Glomerular visceral epithelial cell (primary cell): ENCODE data around the gene WIZ.
"Not testable (repeated sequence)": the region's sequence is repeated elsewhere in the genome, so short reads cannot be mapped to it uniquely, and the experiment has no call there.

Experiments
- DNase-seq: peaks from one replicate; pipeline ENCODE4 v3.0.0-alpha.2; 2016; ENCODE audit errors: extremely low spot score

WIZ gene

GRCh38 chr19:15428956-15429824, 20.6 kb downstream of the WIZ start:
- no peak for DNase-seq

DNA sequence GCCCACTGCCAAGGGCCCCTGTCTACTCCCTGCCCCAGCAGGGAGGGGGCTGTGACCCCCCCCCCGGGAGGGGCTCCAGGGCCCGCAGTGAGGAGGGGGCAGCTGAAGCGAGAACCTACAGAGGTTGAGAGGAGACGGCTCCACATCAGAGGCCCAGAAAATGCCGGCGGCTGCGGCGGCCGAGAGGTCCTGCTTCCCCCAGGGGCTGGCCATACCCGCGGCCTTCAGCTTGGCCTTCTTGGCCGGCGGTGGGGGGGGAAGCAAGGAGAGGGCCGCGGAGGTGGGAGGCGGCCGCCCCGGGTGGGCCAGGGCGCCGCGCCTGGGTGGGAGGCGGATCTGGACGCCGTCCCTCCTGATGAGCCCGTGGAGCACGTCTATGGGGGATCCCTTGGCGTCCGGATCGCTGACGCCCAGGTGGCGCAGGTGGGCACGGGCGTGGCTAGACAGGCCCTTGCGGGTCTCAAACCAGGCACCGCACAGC, 21.7 kb downstream of the WIZ start:
- DNase-seq, result no peak

- DNase-seq, result no peak
Measured at GRCh38 chr19:15427350-15427700, 22.4 kb downstream of the WIZ start.

DNA sequence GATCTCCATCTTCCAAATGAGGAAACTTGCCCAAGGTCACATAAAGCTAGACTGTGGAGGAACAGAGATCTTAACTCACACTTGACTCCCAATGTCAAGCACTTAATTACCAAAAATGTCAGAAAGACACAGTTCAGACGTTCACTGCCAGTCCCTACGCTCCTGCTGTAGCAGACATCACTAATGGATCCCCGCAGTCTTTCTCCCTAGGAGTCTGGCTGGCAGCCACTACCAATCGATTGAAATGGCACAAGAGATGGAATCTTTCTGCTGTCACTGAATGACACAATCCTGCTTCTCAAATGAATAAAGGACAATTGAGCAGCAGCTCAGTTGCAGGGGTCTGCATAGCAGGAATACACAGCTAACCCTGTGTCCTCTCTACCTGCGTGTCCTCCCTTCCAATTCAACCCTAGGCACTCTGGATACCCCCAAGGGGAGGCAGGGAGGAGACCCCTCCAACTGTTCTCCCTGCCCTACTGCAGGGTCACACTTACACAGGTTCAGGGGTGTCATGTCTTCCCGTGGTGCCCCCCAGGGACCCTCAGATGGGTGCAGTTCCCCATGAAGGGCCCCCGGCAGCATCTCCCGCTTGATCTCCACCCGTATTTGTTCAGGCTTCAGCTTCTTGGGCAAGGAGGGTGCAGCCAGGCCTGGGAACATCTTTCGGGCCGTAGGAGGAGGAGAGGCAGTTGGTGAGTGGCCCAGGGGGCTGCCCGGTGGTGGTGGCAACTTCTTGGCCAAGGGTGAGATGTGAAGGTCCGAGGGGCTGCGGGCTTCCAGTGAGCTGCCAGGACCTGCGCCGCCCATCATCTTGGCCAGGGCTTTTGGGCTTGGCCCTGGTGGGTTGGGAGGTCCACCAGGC, 23.0 kb downstream of the WIZ start:
- no peak for DNase-seq

- DNase-seq, result no peak
Measured at GRCh38 chr19:15425321-15425950, 24.3 kb downstream of the WIZ start.

- no peak for DNase-seq
Measured at GRCh38 chr19:15424692-15425272, 25.0 kb downstream of the WIZ start.

DNA sequence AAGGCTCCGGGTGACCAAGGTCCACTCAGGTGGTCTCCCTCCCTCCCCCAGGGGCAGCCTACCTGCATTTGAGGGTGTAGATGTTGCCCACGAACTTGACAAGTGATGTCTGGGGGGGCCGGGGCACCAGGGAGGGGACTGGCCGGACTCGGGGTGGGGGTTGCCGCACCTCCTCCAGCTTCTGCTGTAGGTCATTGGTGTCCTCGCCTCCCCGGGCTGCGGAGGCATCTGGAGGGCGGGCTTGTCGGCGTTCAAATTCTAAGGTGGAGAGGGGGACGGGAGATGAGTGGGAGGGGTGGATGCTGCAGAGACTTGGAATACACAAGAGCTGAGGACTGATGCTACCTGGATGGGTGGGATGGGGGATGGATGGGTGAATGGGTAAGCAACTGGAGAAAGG, 25.6 kb downstream of the WIZ start:
- no peak for DNase-seq

- no peak for DNase-seq
Measured at GRCh38 chr19:15423130-15423529, 26.6 kb downstream of the WIZ start.

GRCh38 chr19:15422296-15423075, 27.3 kb downstream of the WIZ start:
- DNase-seq, result no peak

DNA sequence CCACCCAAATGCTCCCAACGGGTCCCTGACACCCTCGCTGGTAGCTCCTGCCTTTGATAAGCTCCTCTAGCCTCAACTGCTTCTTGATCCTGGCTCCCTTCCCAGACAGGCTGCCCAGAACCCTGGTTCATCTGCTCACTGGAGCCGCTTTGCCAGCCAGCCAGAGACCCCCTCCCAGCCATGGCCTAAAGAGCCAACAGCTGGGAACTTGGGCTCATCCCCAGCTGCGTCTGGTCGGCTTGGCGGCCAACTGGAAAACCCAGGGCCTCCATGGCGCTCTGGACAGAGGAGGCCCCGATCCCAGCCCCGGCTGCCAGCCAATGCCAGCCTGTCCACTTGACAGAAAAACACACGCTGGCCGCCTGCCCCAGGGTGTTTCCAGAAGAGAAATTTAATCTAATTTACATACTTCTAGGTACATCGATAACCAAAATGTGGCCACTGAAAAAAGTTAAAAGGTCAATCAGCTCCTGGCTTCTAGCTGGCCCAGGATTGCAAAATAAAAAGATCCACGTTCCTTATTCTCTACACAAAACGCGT, 28.0 kb downstream of the WIZ start:
- no peak for DNase-seq

GRCh38 chr19:15421136-15421695, 28.5 kb downstream of the WIZ start:
- no peak for DNase-seq

DNA sequence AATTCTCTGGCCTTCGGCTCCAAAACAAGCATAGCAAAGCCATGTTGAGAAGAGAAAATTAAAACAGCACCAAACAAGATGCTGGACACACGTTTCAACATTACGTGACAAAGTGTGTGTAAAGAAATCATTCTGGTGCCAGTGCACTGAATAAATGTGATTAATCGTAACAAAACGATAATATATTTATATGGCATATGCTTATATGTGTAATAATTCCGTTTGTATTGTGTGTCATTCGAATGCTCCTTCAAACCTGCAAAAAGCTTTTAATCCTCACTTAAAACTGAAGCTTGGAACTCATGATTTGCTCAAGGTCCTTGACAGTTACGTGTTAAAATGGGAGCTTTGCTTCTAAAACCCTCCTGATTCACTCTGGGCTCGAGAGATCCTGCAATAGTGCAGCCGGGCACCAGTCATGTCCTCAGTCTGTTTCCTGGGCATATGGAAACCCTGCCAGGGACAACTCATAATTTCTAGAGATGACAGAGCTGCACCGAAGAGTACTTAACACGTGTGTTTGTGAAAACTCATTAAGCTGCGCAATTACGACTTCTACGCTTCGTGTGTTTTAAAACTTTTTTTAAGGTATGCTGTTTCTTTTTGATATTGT, 30.2 kb downstream of the WIZ start:
- DNase-seq, result no peak

- DNase-seq, result peak; percentile 100
Measured at GRCh38 chr19:15418579-15419412, 31.0 kb downstream of the WIZ start, which contains the start of gene AKAP8L. AKAP8L (minus strand) TSS chr19:15418988; CDS start chr19:15418923, 65 bp downstream.

- DNase-seq, result peak; percentile 40
Measured at GRCh38 chr19:15418231-15418578, 31.6 kb downstream of the WIZ start.

DNA sequence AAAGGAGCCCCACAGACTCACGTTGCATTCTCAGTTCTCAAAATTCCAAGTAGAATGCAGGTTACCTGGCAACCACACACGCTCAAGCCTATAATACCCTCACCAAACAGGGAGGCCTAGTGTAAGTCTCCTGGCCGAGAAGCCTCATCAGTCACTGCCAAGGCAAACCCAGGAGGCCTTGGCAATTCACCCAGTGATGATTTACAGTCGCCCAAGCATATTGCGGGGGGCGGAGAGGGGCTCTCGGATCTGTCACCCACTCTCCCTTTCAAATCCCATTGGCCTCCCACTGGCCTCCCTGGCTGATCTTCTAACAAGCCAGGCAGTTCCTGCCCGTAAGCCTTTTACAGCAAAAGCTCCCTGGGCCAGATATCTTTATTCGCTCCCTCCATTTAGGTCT, 32.1 kb downstream of the WIZ start:
- DNase-seq, result peak; percentile 19

GRCh38 chr19:15412832-15413231, 36.9 kb downstream of the WIZ start:
- DNase-seq, result no peak

GRCh38 chr19:15411351-15411750, 38.4 kb downstream of the WIZ start:
- DNase-seq, result not testable (repeated sequence)

DNA sequence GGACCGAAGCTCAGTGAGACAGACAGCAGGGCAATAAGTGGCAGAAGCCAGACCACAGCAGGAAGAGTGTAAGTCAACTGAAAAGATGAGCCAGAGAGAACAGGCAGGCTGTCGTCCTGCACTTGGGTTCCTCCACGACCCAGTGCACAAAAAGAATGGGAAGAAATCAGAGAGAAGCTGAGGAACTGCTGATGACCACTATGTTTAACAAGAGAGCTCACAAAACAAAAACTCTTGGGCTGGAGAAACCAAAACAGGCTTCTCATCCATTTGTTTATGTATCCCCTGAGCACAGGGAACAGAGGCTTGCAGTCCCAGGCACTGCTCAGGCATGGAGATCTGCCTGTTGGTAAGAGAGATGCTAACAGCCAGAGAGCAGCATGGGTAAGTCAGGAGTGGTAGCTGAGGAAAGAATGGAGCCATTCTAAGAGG, 45.0 kb downstream of the WIZ start:
- DNase-seq, result peak; percentile 23
